Stimulated activated naive CD4-positive, alpha-beta T cell (primary cell): ENCODE measurements around the gene CHD5.

ENCODE experiments used
- DNase-seq, 6 experiments: peaks; one replicate each; lab custom pipeline; 2025; lab: John Stamatoyannopoulos, UW

CHD5 gene

GRCh38 chr1:6154525-6155319 is 25.4 kb downstream of the CHD5 start:
- no peak for DNase-seq

DNA sequence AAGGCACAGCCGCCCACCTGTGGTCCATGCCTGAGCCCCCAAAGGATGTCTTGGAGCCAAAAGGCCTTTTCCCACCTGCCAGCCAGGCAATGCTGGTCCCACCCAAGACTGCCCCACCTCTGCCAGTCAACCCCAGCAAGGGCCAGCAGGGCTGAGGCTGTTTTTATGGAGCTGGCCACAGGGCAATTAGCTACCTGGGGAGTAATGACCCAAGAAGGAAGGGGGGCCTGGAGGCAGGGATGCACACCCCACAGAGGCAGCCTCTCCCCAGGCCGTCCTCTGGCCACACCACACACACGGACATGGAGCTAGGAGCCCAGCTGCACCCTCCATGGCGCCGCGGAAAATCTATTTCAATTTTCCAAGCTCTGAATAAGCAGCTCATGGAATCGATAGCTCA is 27.2 kb downstream of the CHD5 start:
- no peak for DNase-seq

DNA sequence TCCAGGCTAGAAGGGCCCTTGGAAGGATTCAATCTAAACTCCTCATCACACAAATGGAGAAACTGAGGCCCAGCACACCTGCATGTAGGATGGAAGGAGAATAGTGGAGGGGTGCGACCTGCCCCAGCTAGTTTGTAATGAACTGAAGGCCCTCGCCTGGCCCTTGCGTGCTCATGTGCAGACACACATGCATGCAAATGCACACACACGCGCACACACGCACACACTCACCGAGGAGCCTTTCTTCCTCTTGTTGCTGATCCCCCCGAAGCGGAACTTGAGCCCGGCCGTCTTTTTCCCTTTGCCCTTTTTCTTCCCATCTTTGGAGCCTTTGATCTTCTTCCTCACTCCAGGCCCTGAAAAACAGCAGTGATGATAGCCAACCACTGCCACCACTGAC is 27.9 kb downstream of the CHD5 start:
- no peak for DNase-seq

DNA sequence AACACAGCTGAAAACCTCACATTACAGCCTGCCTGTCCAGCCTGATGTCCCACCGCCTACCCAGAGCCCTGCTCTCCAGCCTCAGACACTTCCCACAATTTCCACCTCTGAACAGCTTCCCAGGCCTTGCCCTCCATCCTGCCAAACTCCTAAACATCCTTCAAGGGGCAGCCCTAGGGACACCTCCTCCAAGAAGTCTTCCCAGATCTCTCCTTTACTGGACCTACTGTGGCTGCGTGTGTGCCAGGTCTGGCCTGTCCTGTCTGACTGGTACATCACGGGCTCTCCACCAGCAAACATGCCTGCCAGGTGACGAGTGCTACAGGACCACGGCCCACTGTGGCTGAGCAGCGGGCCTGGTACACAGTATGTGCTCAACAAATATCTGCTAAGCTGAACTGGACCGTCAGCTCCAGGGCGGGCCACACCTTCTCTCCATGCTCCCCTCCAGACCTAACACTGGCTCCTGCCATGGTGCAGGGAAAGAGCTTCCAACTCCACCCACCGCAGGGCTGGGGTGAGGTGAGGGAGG is 28.8 kb downstream of the CHD5 start:
- DNase-seq: no peak

- DNase-seq: no peak
Measured at GRCh38 chr1:6150006-6150938, 29.8 kb downstream of the CHD5 start.

GRCh38 chr1:6149597-6149996 is 30.5 kb downstream of the CHD5 start:
- no peak for DNase-seq

DNA sequence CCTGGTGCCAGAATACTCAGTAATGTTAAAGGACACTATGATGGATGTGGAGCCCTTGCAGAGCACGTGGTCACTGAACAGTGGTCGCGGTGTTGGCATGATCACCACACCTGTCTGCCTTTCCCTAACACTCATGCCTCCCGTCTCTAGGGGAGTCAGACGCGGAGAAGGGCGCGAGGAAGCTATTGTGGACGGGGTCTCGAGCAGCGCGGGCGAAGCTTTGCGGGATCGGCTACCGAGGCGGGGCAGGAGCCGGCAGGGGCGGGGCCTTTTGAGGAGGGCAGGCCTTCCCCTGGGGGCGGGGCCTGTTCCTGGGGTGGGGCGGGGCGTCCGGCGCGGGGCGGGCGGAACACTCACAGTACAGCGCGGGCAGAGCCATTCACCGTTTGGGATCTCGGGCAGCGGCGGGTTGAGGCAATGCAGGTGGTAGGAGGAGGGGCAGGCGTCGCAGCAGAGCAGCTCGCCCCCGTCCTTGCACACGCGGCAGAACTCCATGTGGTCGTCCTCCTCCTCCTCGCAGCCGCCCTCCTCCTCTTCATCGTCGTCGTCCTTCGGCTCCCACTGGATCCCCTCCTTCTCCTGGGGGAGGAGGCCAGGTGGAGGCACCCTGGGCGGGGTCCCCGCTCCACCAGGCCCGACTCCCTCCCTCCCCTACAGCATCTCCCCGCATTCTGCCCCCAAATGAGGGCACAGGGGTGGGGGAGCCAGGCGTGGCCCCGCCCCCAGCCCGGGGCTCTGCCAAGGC is 31.5 kb downstream of the CHD5 start:
- DNase-seq: peak; percentile 30 to 71 (median 61)

DNA sequence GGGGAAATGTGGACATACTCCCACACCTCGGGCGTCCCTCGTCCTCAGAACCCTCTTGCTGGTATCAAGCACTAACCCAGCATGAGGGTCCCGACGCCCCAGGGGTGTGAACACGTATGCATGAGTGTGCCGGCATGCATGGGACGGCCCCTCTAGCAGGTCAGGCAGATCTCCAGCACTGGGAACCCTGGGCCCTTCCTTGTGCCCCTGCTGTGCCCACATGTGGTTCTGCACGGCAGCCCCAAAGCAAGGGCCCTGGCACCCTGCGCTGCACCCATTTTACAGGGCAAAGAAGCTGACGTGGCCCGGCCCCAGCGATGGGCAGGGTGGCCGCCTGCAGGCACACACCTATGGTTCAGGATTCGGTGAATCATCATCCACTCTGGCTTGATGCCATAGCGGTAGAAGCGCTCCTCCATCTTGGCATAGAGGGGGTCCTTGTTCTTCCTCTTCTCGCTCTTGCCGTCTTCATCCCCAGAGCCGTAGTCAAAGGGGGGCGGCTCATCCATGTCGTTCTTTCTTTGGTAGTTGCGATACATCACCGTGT is 34.2 kb downstream of the CHD5 start:
- DNase-seq: no peak

DNA sequence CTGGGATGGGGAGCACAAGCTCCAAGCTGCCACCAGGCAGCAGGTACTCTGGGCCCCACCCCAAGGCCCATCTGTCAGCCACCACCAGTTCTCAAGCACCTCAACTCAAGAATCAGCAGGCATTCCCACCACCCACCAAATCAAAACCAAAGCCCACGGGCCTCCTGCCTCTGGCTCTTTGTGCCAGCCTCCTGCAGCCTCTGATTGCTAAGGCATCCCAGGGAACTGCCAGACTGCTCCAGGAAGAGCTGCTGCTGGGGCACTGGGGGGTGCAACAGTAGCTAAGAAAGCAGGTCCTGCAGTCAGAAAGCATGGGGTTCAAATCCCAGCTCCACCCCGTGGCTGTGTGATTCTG is 34.7 kb downstream of the CHD5 start:
- no peak for DNase-seq

DNA sequence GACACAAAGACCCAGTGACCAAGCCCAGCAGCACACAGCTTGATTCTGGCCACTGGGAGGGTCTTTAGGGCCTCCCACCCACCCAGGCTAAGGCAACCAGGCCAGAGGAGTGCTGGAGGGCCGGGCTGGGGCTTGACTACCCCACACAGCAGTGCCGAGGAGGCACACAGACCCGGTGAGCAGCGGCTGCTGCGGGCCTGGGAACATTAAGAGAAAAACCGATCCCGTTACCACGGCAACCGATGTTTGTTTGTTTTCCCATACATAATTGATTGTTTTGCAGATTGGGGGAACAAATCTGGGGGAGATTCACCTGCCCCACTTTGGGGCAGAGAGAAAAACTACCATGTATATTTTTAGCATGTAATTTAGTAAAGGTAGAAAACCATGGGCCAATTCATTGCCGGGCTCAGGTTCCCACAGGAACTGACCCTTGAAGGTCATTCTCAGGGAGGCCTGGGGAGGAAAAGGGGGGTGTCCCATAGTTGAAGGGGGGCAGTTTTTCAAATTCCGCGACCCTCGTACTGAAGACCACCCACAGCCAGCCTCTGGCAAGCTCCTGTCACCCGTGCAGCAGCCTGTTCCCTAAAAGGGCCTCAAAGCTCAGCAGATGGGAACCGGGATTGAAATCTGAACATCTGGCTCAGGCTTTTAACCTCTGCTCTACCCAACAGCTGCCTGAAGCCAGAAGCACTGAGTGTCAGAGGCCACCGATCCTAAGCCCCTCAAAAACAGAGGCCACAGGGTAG is 35.3 kb downstream of the CHD5 start:
- DNase-seq: no peak

GRCh38 chr1:6144175-6144574 is 35.9 kb downstream of the CHD5 start:
- DNase-seq: no peak

GRCh38 chr1:6143395-6143794 is 36.7 kb downstream of the CHD5 start:
- no peak for DNase-seq

DNA sequence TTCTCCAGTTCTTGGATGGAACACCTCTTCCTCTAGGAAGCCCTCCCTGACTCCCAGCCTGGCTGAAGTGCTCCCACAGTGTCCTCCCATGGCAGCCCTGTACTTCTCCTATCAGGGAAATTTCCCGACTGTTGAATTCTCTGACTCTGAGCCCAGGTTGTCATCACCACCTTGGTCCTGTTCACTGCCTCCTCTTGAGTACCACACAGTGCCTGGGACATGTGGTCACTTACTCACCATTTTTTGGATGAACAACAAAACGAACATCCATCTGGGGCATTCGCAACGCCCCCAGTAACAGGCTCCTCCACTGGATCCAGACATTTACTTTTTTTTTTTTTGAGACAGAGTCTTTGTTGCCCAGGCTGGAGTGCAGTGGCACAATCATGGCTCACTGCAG is 37.4 kb downstream of the CHD5 start:
- DNase-seq: no peak

- no peak for DNase-seq
Measured at GRCh38 chr1:6142036-6142621, 38.0 kb downstream of the CHD5 start.

- DNase-seq: no peak
Measured at GRCh38 chr1:6141592-6141991, 38.5 kb downstream of the CHD5 start.

DNA sequence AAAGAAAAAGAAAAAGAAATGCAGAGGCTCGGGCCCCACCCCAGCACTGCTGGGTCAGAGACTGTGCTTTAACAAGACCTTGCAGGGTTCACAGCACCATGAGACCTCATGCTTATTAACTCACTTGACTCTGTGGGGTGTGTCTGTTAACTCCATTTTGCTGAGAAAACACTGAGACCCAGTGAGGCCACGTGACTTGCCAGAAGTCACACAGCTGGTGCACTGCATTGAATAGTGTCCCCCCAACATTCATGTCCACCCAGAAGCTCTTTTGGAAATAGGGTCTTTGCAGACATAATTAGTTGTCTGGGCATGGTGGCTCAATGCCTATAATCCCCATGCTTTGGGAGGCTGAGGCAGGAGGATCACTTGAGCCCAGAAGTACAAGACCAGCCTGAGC is 39.7 kb downstream of the CHD5 start:
- no peak for DNase-seq

DNA sequence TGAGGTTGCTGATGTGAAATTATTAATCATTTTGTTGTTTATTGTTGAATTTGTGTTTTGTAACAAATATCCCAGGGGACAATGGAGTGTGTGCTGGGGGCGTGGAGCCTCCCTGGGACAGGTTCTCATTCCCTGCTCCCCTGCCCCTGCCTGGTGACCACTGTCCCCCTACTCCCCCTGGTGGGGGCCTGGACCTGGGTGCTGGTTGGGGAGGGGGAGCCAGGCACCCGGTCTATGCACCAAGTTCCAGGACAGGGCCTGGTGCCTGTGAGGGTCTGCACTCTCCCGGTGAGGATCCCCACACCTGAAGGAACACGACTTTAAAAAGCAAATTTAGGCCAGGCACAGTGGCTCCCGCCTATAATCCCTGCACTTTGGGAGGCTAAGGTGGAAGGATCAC is 42.4 kb downstream of the CHD5 start:
- no peak for DNase-seq

DNA sequence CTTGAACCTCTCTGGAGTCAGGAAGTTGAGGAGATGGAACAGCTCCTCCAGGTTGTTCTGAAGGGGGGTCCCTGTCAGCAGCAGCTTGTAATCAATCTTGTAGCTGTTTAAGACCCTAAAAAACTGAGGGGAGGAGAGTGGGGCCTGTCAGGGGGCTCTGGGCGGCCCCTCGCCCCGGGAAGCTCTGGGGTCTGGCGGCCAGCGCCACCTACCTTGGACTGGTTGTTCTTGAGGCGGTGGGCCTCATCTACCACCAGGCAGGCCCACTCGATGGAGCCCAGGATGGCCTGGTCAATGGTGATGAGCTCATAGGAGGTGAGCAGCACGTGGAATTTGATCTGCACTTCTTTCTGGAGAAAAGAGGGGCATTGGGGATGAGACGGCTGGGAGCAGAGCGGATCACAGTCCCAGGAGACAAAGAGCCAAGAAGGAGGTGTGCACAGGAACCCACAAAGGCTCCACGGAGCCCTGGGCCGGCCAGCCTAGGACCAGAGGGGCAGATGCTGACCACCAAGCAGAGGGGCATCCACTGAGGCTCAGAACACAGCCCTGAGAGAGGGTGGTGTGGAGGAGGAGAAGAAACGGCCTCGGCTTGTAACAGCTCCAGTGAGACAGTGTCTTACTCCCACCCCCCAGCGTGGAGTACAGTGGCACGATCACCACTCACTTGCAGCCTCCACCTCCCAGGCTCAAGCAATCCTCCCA is 43.5 kb downstream of the CHD5 start:
- DNase-seq: no peak

DNA sequence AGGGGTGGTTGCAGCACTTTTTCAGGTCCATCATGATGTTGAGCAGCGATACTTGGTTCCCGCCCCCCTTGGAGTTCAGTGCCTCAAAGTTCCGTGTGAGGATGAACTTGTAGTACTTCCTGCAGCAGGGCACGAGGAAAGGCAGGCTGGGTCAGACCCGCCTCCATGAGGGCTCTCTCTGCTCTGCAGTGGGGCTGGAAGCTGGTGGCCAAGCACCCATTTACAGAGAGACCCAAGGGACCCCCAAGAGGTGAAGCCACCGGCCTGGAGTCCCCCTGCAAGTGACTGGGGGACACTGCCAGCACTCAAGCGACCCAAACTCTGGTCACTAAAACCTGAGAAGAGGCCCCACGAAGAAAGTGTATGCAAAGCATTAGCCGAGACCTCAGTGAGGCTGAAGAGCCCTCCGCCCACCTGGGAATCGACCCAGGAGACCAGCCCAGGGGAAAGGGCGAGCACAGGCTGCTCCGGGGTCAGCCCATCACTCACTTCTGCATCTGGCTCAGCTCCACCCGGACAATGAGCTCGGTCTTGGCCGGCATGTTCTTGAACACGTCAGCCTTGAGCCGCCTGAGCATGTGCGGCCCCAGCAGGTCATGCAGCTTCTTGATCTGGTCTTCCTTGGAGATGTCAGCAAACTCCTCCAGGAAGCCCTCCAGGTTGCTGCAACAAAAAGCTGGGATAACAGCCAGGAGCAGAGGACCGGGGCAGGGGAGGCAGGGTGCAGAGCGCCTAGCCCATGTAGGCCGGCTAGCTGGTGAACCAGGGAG is 45.2 kb downstream of the CHD5 start:
- no peak for DNase-seq
